HUES6 (cell line): ENCODE data around the gene MTO1.

Experiments
- H3K27ac ChIP-seq: 2 replicates; pipeline ENCODE4 v1.7.0; 2013; ENCODE audit warnings: low read depth, mild to moderate bottlenecking, low read length, inconsistent platforms
- H3K27me3 ChIP-seq: 2 replicates; pipeline ENCODE4 v1.6.1; 2013; ENCODE audit warnings: low read length; ENCODE audit not compliant: control insufficient read depth, insufficient read depth
- H3K36me3 ChIP-seq: 2 replicates; pipeline ENCODE4 v1.6.1; 2013; ENCODE audit warnings: low read length; ENCODE audit not compliant: control insufficient read depth, insufficient read depth
- H3K4me1 ChIP-seq: 2 replicates; pipeline ENCODE4 v1.6.1; 2013; ENCODE audit warnings: low read length; ENCODE audit not compliant: control insufficient read depth, insufficient read depth
- H3K4me3 ChIP-seq: 2 replicates; pipeline ENCODE4 v1.5.1; 2013; ENCODE audit warnings: low read depth, low read length
- H3K9ac ChIP-seq: one replicate; pipeline ENCODE4 v1.6.1; 2013; ENCODE audit warnings: mild to moderate bottlenecking, low read length
- H3K9me3 ChIP-seq: 2 replicates; pipeline ENCODE4 v1.6.1; 2013; ENCODE audit warnings: low read depth, low read length; ENCODE audit not compliant: control insufficient read depth, insufficient read depth

The MTO1 gene

GRCh38 chr6:73460056-73460455, 1.5 kb upstream of the MTO1 start:
- H3K27ac ChIP-seq, result no peak overlapping the region
- H3K9ac ChIP-seq, result no peak overlapping the region
- no peaks in the 10 kb centered on the region for H3K4me1 ChIP-seq
- H3K4me3 ChIP-seq, result no peak overlapping the region
- H3K9me3 ChIP-seq, result no peaks in the 10 kb centered on the region
- no peaks in the 10 kb centered on the region for H3K27me3 ChIP-seq
- peaks cover 4% of the 10 kb centered on the region for H3K36me3 ChIP-seq

DNA sequence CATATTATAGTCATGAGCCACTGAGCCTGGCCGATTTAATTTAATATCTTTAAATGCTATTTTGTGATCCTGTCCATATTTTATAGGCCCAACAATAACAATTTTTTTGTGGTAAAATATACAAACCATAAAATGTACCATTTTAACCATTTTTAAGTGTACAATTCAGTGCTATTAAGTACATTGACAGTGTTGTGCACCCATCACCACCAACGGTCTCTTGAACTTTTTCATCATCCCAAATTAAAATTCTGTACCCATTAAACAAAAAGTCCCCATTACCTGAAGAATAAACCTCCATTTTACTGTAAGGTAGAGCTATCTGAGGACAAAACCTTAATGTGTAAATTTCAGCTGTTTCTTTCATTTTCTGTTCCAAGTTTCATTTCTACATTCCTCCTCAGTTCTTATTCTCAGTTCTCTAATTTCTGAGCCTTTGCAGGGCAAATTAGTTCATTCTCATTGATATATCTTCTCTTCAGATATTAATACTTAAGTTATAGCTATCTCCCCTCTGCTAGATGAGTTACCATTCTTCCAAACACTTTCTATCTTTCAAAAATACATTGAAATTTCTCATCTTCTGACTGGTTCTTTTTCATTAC, 10.3 kb downstream of the MTO1 start:
- Histone ChIP-seq H3K9me3 (no peaks in the 10 kb centered on the region), H3K27me3 (no peaks in the 10 kb centered on the region), H3K27ac (no peak overlapping the region), H3K36me3 (peaks cover 80% of the 10 kb centered on the region), H3K4me3 (no peak overlapping the region), H3K9ac (no peak overlapping the region), H3K4me1 (no peaks in the 10 kb centered on the region)

DNA sequence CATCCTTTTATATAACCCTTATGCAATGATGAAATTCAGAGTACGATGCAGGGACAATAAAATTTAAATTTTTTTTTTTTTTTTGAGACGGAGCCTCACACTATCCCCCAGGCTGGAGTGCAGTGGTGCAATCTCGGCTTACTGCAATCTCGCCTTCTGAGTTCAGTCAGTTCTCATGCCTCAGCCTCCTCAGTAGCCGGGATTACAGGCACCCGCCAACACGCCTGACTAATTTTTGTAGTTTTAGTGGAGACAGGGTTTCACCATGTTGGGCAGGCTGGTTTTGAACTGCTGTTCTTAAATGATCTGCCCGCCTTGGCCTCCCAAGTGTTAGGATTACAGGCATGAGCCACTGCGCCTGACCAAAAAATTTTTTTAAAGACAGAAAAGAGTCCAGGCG, 15.2 kb downstream of the MTO1 start:
- no peaks in the 10 kb centered on the region for H3K9me3 ChIP-seq
- no peaks in the 10 kb centered on the region for H3K27me3 ChIP-seq
- peaks cover 79% of the 10 kb centered on the region for H3K36me3 ChIP-seq
- no peaks in the 10 kb centered on the region for H3K4me1 ChIP-seq
- no peak overlapping the region for H3K4me3 ChIP-seq
- H3K27ac ChIP-seq, result no peak overlapping the region
- no peak overlapping the region for H3K9ac ChIP-seq

GRCh38 chr6:73477407-73477806, 15.9 kb downstream of the MTO1 start:
- H3K4me1 ChIP-seq, result no peaks in the 10 kb centered on the region
- no peak overlapping the region for H3K4me3 ChIP-seq
- no peaks in the 10 kb centered on the region for H3K9me3 ChIP-seq
- H3K9ac ChIP-seq, result no peak overlapping the region
- H3K36me3 ChIP-seq, result peaks cover 79% of the 10 kb centered on the region
- no peaks in the 10 kb centered on the region for H3K27me3 ChIP-seq
- H3K27ac ChIP-seq, result no peak overlapping the region

DNA sequence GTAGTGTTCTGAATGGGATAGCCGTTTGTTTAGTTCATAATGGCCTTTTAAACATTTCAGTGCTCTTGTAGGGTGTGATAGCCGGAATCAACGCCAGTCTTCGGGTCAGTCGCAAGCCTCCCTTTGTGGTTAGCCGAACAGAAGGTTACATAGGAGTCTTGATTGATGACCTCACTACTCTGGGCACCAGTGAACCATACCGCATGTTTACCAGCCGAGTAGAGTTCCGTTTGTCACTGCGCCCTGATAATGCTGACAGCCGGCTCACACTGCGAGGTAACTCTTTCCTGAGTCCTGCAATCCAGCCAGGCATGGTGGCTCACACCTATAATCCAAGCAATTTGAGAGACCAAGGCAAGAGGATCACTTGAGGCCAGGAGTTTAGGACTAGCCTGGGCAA, 20.4 kb downstream of the MTO1 start:
- H3K27ac ChIP-seq, result no peak overlapping the region
- no peak overlapping the region for H3K4me3 ChIP-seq
- H3K27me3 ChIP-seq, result no peaks in the 10 kb centered on the region
- peaks cover 73% of the 10 kb centered on the region for H3K36me3 ChIP-seq
- no peak overlapping the region for H3K9ac ChIP-seq
- H3K4me1 ChIP-seq, result no peaks in the 10 kb centered on the region
- H3K9me3 ChIP-seq, result no peaks in the 10 kb centered on the region

GRCh38 chr6:73484438-73484837, 22.9 kb downstream of the MTO1 start:
- Histone ChIP-seq H3K9ac (no peak overlapping the region), H3K9me3 (no peaks in the 10 kb centered on the region), H3K27me3 (no peaks in the 10 kb centered on the region), H3K27ac (no peak overlapping the region), H3K4me1 (no peaks in the 10 kb centered on the region), H3K4me3 (no peak overlapping the region), H3K36me3 (peaks cover 83% of the 10 kb centered on the region)

DNA sequence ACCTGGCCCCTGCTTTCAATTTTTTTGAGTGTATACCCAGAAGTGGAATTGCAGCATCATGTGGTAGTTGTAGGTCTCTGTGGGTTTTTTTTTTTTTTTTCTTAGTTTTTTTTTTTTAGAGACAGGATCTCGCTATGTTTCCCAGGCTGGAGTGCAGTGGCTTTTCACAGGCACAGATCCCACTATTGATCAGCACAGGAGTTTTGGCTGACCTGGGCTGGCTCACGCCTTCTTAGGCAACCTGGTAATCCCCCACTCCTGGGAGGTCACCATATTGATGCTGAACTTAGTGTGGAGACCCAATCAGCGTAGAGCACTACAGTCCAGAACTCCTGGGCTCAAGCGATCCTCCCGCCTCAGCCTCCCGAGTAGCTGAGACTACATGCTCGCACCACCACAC, 25.9 kb downstream of the MTO1 start:
- Histone ChIP-seq H3K4me1 (no peaks in the 10 kb centered on the region), H3K27me3 (no peaks in the 10 kb centered on the region), H3K36me3 (peaks cover 70% of the 10 kb centered on the region), H3K27ac (no peak overlapping the region), H3K9me3 (no peaks in the 10 kb centered on the region), H3K9ac (no peak overlapping the region), H3K4me3 (no peak overlapping the region)

- Histone ChIP-seq H3K27ac (no peak overlapping the region), H3K9ac (no peak overlapping the region), H3K36me3 (peaks cover 63% of the 10 kb centered on the region), H3K9me3 (no peaks in the 10 kb centered on the region), H3K4me3 (no peak overlapping the region), H3K4me1 (no peaks in the 10 kb centered on the region), H3K27me3 (no peaks in the 10 kb centered on the region)
Observed at GRCh38 chr6:73491377-73491776, 29.8 kb downstream of the MTO1 start.

GRCh38 chr6:73497915-73498314, 36.4 kb downstream of the MTO1 start:
- H3K27me3 ChIP-seq, result no peaks in the 10 kb centered on the region
- H3K4me3 ChIP-seq, result no peak overlapping the region
- H3K27ac ChIP-seq, result no peak overlapping the region
- no peak overlapping the region for H3K9ac ChIP-seq
- no peaks in the 10 kb centered on the region for H3K9me3 ChIP-seq
- peaks cover 64% of the 10 kb centered on the region for H3K36me3 ChIP-seq
- no peaks in the 10 kb centered on the region for H3K4me1 ChIP-seq

- Histone ChIP-seq H3K36me3 (peaks cover 38% of the 10 kb centered on the region), H3K4me3 (no peak overlapping the region)
Observed at GRCh38 chr6:73503027-73503772, 41.7 kb downstream of the MTO1 start.

DNA sequence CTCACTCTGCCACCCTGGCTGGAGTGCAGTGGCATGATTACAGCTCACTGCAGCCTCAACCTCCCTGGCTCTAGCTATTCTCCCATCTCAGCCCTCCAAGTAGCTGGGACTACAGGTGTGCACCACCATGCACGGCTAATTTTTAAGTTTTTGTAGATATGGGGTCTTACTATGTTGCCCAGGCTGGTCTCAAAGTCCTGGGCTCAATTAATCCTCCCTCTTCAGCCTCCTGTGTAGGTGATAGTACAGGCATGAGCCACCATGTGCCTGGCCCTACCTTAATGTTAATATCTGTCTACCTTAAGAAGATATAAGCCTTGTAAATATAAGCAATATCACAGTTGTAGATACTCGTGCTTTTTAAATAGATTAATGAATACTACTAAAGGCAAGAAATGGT, 42.6 kb downstream of the MTO1 start:
- peaks cover 31% of the 10 kb centered on the region for H3K36me3 ChIP-seq
- no peaks in the 10 kb centered on the region for H3K4me1 ChIP-seq

More at GRCh38 chr6:73503027-73503772, 41.7 kb downstream of the MTO1 start:
- Histone ChIP-seq H3K27me3 (no peaks in the 10 kb centered on the region), H3K27ac (no peak overlapping the region), H3K9me3 (no peaks in the 10 kb centered on the region), H3K9ac (no peak overlapping the region), H3K4me1 (no peaks in the 10 kb centered on the region)

More for the DNA sequence above, 42.6 kb downstream of the MTO1 start:
- H3K27ac ChIP-seq, result no peak overlapping the region
- H3K27me3 ChIP-seq, result no peaks in the 10 kb centered on the region
- no peak overlapping the region for H3K4me3 ChIP-seq
- H3K9ac ChIP-seq, result no peak overlapping the region
- no peaks in the 10 kb centered on the region for H3K9me3 ChIP-seq
